GM23338 (cell line): ENCODE results near the gene SORCS2.

Source experiments
- EZH2 ChIP-seq: fragments of 200-600 bp; sonication (generic); IDR thresholded peaks from one replicate; pipeline ENCODE4 v1.8.0; 2017; ENCODE audit warnings: antibody characterized with exemption, mild to moderate bottlenecking, low read depth; ENCODE audit not compliant: unreplicated experiment
- EZH2phosphoT487 ChIP-seq: fragments of 200-600 bp; sonication (generic); IDR thresholded peaks from one replicate; pipeline ENCODE4 v1.8.1; 2018; ENCODE audit warnings: antibody characterized with exemption; ENCODE audit not compliant: unreplicated experiment
- POLR2AphosphoS5 ChIP-seq: IDR thresholded peaks from 2 replicates; pipeline ENCODE4 v1.6.1; 2016; ENCODE audit warnings: antibody characterized with exemption, low read depth
- ZNF114 ChIP-seq: fragments of 250-450 bp; sonication (Bioruptor Pico); IDR thresholded peaks from 2 replicates; pipeline ENCODE4 v1.5.0; 2020; ENCODE audit warnings: mild to moderate bottlenecking, moderate library complexity
- TF ChIP-seq, protein P1 (sequence below), 2 experiments: fragments of 200-600 bp in 1 of 2; sonication (generic) in 1 of 2; conservative IDR thresholded peaks; 2 replicates each; pipeline versions ENCODE4 v1.5.1 to v1.6.1; 2016 to 2017; ENCODE audit warnings: antibody characterized with exemption in 2 of 2, low read depth in 2 of 2, mild to moderate bottlenecking in 2 of 2, moderate library complexity in 1 of 2
- TF ChIP-seq, protein P2 (sequence below): IDR thresholded peaks from one replicate; pipeline ENCODE4 v1.6.1; 2018; ENCODE audit warnings: antibody characterized with exemption; ENCODE audit not compliant: unreplicated experiment

DNA sequence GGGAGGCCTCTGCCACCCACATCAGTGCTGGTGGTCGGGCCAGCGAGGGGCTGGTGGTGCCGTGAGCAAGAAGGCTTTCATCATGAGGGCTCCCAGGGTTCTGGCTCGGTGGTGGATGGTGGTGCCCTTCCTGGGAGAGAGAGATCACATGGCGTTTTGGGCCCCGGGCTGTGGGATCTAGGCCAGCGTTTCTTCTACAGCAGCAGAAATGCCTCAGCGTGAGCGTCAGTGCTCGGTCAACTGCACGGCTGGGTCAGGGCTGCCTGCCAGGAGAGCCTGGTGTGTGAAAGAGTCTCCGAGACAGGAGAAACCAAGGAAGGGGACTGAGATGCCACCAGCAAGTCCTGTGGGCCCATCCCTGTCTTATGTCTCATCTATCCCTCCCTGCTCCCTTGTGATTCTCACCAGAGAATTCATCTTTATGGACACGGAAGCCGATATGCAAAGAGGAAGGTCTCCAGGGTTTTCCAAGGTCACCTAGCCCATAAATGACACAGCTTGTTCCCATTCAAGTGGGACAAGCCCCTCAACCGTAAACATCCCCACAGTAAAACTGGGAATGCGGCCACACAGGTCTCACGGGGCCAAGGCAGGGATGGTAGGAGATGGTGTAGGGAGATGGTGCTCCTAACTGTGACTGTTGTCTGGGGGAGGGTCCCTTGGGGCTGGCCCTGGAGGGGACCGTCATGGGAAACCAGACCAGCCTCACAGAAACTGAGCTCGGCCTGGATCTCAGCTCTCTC, 99.2 kb downstream of the SORCS2 start:
- TF ChIP-seq, protein P1, sequence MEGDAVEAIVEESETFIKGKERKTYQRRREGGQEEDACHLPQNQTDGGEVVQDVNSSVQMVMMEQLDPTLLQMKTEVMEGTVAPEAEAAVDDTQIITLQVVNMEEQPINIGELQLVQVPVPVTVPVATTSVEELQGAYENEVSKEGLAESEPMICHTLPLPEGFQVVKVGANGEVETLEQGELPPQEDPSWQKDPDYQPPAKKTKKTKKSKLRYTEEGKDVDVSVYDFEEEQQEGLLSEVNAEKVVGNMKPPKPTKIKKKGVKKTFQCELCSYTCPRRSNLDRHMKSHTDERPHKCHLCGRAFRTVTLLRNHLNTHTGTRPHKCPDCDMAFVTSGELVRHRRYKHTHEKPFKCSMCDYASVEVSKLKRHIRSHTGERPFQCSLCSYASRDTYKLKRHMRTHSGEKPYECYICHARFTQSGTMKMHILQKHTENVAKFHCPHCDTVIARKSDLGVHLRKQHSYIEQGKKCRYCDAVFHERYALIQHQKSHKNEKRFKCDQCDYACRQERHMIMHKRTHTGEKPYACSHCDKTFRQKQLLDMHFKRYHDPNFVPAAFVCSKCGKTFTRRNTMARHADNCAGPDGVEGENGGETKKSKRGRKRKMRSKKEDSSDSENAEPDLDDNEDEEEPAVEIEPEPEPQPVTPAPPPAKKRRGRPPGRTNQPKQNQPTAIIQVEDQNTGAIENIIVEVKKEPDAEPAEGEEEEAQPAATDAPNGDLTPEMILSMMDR (conservative IDR thresholded peaks at IDR 0.05; ENCODE audit: low read depth in 2 of 2), result no peak
- TF ChIP-seq, protein P2, sequence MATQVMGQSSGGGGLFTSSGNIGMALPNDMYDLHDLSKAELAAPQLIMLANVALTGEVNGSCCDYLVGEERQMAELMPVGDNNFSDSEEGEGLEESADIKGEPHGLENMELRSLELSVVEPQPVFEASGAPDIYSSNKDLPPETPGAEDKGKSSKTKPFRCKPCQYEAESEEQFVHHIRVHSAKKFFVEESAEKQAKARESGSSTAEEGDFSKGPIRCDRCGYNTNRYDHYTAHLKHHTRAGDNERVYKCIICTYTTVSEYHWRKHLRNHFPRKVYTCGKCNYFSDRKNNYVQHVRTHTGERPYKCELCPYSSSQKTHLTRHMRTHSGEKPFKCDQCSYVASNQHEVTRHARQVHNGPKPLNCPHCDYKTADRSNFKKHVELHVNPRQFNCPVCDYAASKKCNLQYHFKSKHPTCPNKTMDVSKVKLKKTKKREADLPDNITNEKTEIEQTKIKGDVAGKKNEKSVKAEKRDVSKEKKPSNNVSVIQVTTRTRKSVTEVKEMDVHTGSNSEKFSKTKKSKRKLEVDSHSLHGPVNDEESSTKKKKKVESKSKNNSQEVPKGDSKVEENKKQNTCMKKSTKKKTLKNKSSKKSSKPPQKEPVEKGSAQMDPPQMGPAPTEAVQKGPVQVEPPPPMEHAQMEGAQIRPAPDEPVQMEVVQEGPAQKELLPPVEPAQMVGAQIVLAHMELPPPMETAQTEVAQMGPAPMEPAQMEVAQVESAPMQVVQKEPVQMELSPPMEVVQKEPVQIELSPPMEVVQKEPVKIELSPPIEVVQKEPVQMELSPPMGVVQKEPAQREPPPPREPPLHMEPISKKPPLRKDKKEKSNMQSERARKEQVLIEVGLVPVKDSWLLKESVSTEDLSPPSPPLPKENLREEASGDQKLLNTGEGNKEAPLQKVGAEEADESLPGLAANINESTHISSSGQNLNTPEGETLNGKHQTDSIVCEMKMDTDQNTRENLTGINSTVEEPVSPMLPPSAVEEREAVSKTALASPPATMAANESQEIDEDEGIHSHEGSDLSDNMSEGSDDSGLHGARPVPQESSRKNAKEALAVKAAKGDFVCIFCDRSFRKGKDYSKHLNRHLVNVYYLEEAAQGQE, result no peak
- TF ChIP-seq EZH2, result no peak
- no peak for TF ChIP-seq EZH2phosphoT487
- TF ChIP-seq POLR2AphosphoS5, result no peak
- TF ChIP-seq ZNF114 (CRISPR knock-in tag), result no peak
